RWPE2 (cell line): ENCODE results near the gene LPCAT3.

Experiments
- ATAC-seq: fragments of 200-7000 bp; cut with Tn5 transposase; 3 replicates; pipeline ENCODE4 v1.9.1; 2021; ENCODE audit warnings: low read depth
- DNase-seq: peaks from one replicate; pipeline ENCODE4 v3.0.0-alpha.2; 2020; ENCODE audit warnings: low spot score
- H3K27ac ChIP-seq: fragments of 450-650 bp; 2 replicates; pipeline ENCODE4 v1.5.1; 2017; ENCODE audit warnings: mild to moderate bottlenecking; ENCODE audit not compliant: poor library complexity, severe bottlenecking
- H3K27me3 ChIP-seq: fragments of 250-450 bp; sonication (Bioruptor Pico); 2 replicates; pipeline ENCODE4 v1.5.1; 2021; ENCODE audit warnings: mild to moderate bottlenecking, moderate library complexity; ENCODE audit not compliant: insufficient read depth, poor library complexity, severe bottlenecking
- H3K36me3 ChIP-seq: fragments of 250-450 bp; sonication (Bioruptor Pico); 2 replicates; pipeline ENCODE4 v1.5.1; 2020; ENCODE audit warnings: low read depth, mild to moderate bottlenecking, moderate library complexity
- H3K4me1 ChIP-seq: fragments of 250-450 bp; sonication (Bioruptor Pico); 2 replicates; pipeline ENCODE4 v1.5.1; 2021; ENCODE audit warnings: mild to moderate bottlenecking, moderate library complexity; ENCODE audit not compliant: insufficient read depth, poor library complexity, severe bottlenecking
- H3K4me3 ChIP-seq: fragments of 250-450 bp; sonication (Bioruptor Pico); 2 replicates; pipeline ENCODE4 v1.5.1; 2021; ENCODE audit warnings: mild to moderate bottlenecking, moderate library complexity; ENCODE audit not compliant: severe bottlenecking
- H3K9me3 ChIP-seq: fragments of 250-450 bp; sonication (Bioruptor Pico); 2 replicates; pipeline ENCODE4 v1.5.1; 2021; ENCODE audit warnings: mild to moderate bottlenecking, moderate library complexity; ENCODE audit not compliant: severe bottlenecking
- TF ChIP-seq, protein P1 (sequence below): fragments of 450-650 bp; IDR thresholded peaks from one replicate; pipeline ENCODE4 v1.5.1; 2017; ENCODE audit warnings: mild to moderate bottlenecking, moderate library complexity; ENCODE audit not compliant: poor library complexity, severe bottlenecking

LPCAT3 gene

DNA sequence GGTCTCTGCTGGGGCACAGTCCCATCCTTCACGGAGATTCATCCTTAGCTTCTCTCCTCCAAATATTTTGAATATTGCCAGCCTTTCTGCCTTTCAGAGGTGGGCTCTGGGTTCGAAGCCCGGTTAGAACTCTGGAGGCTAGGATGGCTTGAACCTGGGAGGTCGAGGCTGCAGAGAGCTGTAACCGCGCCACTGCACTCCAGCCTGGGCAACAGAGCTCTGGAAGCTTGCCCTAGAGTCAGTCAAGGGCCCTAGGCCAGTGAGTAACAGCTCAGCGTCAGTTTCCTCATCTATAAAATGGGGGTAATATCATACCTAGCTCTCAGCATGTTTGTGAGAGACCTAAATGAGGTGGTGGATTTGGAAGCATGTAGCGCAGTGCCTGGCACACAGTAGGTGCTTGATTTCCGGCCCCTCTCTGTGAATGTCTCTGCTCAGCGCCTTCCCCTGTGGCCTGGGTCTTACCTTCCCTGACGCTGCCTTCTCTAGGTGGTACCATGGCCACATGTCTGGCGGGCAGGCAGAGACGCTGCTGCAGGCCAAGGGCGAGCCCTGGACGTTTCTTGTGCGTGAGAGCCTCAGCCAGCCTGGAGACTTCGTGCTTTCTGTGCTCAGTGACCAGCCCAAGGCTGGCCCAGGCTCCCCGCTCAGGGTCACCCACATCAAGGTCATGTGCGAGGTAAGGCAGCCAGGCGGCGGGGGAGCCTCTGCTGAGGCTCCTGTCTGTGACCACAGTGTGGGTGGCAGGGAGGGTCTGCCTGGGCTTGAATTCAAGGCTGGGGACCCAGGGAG, 63.8 kb downstream of the LPCAT3 start:
- Histone ChIP-seq H3K9me3 (no peaks in the 10 kb centered on the region), H3K27ac (no peak overlapping the region), H3K36me3 (no peaks in the 10 kb centered on the region), H3K4me1 (no peaks in the 10 kb centered on the region), H3K4me3 (no peak overlapping the region), H3K27me3 (no peaks in the 10 kb centered on the region)
- TF ChIP-seq, protein P1, sequence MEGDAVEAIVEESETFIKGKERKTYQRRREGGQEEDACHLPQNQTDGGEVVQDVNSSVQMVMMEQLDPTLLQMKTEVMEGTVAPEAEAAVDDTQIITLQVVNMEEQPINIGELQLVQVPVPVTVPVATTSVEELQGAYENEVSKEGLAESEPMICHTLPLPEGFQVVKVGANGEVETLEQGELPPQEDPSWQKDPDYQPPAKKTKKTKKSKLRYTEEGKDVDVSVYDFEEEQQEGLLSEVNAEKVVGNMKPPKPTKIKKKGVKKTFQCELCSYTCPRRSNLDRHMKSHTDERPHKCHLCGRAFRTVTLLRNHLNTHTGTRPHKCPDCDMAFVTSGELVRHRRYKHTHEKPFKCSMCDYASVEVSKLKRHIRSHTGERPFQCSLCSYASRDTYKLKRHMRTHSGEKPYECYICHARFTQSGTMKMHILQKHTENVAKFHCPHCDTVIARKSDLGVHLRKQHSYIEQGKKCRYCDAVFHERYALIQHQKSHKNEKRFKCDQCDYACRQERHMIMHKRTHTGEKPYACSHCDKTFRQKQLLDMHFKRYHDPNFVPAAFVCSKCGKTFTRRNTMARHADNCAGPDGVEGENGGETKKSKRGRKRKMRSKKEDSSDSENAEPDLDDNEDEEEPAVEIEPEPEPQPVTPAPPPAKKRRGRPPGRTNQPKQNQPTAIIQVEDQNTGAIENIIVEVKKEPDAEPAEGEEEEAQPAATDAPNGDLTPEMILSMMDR, result no peak
- DNase-seq, result no peak
- ATAC-seq, result no peak

DNA sequence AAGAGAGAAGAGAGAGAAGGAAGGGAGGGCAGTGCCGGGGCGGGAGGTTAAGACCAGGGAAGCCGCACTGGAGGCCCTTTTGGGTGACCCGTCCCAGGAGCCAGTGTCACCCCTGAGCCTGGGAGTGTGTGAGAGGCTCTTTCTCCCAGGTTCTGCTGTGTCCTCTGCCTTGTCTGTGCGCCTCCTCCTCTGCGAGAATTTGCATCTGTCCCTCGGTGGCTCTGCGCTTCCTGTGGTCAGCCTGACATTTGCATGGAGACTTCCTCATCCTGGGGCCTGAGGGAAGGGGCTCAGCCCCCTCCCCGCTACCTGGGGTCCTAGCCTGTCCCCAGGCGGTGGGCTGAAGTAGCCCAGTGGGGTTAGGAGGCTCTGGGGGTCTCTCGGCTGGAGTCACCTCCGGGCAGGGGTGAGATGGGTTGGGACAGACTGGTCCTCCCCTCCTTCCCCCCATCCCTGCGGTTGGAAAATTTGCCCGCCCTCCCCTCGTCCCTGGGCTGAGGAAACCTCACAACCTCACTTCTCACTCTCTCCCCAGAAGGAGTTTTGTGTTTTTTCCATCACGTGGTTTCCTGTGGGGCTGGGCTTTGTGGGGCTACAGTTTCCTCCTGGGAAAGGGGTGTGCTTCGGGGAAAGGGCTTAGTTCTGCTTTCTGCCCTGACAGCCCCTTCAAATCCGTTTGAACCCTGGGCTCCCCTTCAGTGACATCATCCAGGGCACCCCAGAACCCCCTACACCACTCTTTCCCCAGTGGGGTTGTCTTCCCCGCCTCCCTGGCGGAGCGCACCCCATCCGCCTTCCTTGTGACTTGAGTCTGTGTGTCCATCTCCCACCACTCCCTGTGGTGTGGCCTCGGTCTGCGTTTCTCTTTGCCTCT, 64.6 kb downstream of the LPCAT3 start:
- Histone ChIP-seq H3K4me1 (no peaks in the 10 kb centered on the region), H3K27me3 (no peaks in the 10 kb centered on the region), H3K4me3 (no peak overlapping the region), H3K27ac (no peak overlapping the region), H3K9me3 (no peaks in the 10 kb centered on the region), H3K36me3 (no peaks in the 10 kb centered on the region)
- TF ChIP-seq, protein P1, result no peak
- ATAC-seq, result no peak
- no peak for DNase-seq

DNA sequence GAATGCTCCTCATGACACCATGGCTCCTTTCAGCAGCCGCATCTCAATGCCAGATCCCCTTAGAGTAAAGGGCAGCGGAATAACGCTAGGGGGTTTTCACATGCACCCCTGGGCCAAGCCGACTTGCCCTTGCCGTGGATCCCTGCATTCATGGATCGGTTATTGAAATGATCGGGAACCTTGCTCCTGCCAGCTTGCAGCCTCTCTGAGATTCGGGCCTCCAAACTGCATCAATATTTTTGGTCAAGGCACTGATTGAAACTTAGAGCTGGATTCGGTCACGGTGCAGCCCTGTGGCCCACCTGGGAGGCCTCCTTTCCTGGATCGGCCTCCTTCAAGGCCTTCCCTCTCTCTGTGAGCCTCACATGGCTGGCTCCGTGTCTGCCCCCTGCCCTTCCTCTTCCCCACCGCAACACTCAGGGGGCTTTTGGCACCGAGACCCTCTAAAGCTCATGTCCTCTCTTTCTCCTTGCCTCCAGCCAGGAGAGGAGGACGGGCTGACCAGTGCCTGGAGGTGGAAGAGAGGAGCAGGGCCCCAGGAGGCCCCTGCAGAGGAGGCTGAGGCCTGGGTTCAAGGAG, 65.3 kb downstream of the LPCAT3 start:
- H3K27ac ChIP-seq, result no peak overlapping the region
- no peaks in the 10 kb centered on the region for H3K9me3 ChIP-seq
- TF ChIP-seq, protein P1, result no peak
- no peak overlapping the region for H3K4me3 ChIP-seq
- ATAC-seq (no peak), DNase-seq (no peak)
- no peaks in the 10 kb centered on the region for H3K4me1 ChIP-seq
- H3K27me3 ChIP-seq, result no peaks in the 10 kb centered on the region
- H3K36me3 ChIP-seq, result no peaks in the 10 kb centered on the region

DNA sequence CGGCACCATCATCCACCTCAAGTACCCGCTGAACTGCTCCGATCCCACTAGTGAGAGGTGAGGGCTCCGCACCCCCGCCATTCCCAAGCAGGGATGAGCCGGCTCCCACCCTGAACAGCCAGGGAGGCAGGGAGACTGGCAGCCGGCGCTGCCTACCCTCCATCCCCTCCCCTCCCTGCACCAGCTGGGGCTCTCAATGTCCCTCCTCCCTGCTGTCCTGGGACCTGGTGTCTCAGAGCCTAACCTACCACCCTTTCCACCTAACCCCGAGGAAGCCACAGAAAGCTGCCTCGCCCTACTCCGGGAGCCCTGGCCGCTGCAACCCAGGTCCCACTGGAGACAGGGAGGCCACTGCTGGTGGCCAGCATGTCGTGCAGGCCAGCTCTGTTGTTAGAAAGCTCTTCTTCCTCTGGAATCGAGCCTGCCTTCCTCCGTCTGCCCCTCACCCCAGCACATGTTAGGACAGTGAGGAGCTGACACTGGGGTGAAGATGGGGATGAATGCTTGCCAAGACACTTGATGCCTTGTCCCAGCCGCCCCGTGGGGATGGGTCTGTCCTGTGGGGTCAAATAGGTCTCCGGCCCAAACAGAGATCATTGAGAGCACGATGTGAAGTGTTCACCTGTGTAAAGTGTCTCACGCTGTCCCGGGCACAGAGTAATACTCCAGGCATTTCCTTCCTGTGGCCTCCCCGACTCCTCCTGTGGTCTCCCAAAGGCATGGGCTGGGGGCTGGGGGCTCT, 66.0 kb downstream of the LPCAT3 start:
- no peaks in the 10 kb centered on the region for H3K36me3 ChIP-seq
- peak; percentile 49 for DNase-seq
- no peak for ATAC-seq
- H3K9me3 ChIP-seq, result no peaks in the 10 kb centered on the region
- H3K4me3 ChIP-seq, result no peak overlapping the region
- H3K4me1 ChIP-seq, result no peaks in the 10 kb centered on the region
- H3K27ac ChIP-seq, result no peak overlapping the region
- TF ChIP-seq, protein P1, result no peak
- no peaks in the 10 kb centered on the region for H3K27me3 ChIP-seq
